Tibial artery (tissue), 4 donors: Measurements from ENCODE around the gene HTR3E.

Experiments
- DNase-seq, 2 donors: peaks; one replicate each; pipeline ENCODE4 v3.0.0-alpha.2; 2019
- H3K27ac ChIP-seq, 2 donors: fragments of 200-600 bp; sonication (generic) in 1 of 2; 1 replicate in 1 of 2; 2 replicates in 1 of 2; pipeline ENCODE4 v1.5.1; 2018 to 2019; ENCODE audit warnings: mild to moderate bottlenecking in 1 of 2
- H3K27me3 ChIP-seq, 2 donors: fragments of 200-600 bp; sonication (generic) in 1 of 2; one replicate each; pipeline versions ENCODE4 v1.5.1 to v1.6.0; 2016 to 2019
- H3K36me3 ChIP-seq, 3 donors: fragments of 200-600 bp; sonication (generic) in 2 of 3; one replicate each; pipeline ENCODE4 v1.5.1; 2016 to 2019; ENCODE audit warnings: mild to moderate bottlenecking in 2 of 3
- H3K4me1 ChIP-seq, 4 donors: fragments of 200-600 bp; sonication (generic) in 2 of 4; 1 replicate in 3 of 4; 2 replicates in 1 of 4; pipeline ENCODE4 v1.5.1; 2016 to 2019
- H3K4me3 ChIP-seq, 2 donors: fragments of 200-600 bp; sonication (generic) in 1 of 2; 1 replicate in 1 of 2; 2 replicates in 1 of 2; pipeline ENCODE4 v1.5.1; 2018 to 2019; ENCODE audit warnings: mild to moderate bottlenecking in 2 of 2
- H3K9me3 ChIP-seq, 3 donors: fragments of 200-600 bp; sonication (generic) in 1 of 3; one replicate each; pipeline ENCODE4 v1.5.1; 2016 to 2019
- intact Hi-C: fragments of 100-400 bp; cut with DNase I; formaldehyde crosslinking; loops from one replicate; pipeline ENCODE4 v1.15.0; 2023; ENCODE audit warnings: low total_unique reads
- TF ChIP-seq, protein P1 (sequence below), 2 experiments: fragments of 200-600 bp in 1 of 2; fragments of 450-650 bp in 1 of 2; IDR thresholded peaks; one replicate each; pipeline ENCODE4 v1.5.1; 2017 to 2019; ENCODE audit warnings: antibody characterized with exemption in 2 of 2, mild to moderate bottlenecking in 1 of 2, moderate library complexity in 1 of 2

HTR3E gene, protein sequence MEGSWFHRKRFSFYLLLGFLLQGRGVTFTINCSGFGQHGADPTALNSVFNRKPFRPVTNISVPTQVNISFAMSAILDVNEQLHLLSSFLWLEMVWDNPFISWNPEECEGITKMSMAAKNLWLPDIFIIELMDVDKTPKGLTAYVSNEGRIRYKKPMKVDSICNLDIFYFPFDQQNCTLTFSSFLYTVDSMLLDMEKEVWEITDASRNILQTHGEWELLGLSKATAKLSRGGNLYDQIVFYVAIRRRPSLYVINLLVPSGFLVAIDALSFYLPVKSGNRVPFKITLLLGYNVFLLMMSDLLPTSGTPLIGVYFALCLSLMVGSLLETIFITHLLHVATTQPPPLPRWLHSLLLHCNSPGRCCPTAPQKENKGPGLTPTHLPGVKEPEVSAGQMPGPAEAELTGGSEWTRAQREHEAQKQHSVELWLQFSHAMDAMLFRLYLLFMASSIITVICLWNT

DNA sequence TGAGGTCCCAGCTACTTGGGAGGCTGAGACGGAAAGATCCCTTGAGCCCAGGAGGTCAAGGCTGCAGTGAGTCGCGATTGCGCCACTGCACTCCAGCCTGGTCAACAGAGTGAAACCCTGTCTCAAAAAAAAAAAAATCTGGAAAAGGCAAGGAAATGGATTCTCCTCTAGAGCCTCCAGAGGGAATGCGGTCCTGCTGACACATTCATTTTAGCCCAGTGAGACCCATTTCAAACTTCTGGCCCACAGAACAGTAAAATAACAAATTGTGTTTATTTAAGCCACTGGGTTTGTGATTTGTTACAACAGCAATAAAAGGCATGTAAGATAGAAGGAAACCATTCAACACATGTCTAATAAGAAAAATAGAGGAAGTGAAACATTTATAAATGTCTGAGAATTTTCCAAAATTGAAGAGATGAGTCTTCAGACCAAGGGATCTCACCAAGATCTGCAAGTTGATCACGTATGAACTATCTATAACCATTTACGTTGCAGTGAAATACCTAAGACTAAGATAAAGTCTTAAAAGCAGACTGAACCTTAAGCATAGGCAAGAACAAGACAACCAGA lies at the start of gene HTR3E:
TSS of gene HTR3E (plus strand) at position 254 of the 573 bp plus-strand sequence. CDS start 466 bp downstream, outside the sequence.
- TF ChIP-seq, protein P1, sequence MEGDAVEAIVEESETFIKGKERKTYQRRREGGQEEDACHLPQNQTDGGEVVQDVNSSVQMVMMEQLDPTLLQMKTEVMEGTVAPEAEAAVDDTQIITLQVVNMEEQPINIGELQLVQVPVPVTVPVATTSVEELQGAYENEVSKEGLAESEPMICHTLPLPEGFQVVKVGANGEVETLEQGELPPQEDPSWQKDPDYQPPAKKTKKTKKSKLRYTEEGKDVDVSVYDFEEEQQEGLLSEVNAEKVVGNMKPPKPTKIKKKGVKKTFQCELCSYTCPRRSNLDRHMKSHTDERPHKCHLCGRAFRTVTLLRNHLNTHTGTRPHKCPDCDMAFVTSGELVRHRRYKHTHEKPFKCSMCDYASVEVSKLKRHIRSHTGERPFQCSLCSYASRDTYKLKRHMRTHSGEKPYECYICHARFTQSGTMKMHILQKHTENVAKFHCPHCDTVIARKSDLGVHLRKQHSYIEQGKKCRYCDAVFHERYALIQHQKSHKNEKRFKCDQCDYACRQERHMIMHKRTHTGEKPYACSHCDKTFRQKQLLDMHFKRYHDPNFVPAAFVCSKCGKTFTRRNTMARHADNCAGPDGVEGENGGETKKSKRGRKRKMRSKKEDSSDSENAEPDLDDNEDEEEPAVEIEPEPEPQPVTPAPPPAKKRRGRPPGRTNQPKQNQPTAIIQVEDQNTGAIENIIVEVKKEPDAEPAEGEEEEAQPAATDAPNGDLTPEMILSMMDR (IDR thresholded peaks at IDR 0.05) = no peak
- Histone ChIP-seq H3K27ac (no peak within 1 kb of the TSS), H3K36me3 (no peaks in the 10 kb centered on the region), H3K4me3 (no peak within 1 kb of the TSS), H3K4me1 (no peaks in the 10 kb centered on the region), H3K27me3 (peaks cover 0 to 10% of the 10 kb centered on the region in 2 donors), H3K9me3 (peaks cover 0 to 12% (median 0%) of the 10 kb centered on the region in 3 donors)
- intact Hi-C loops = no loop called here
- DNase-seq = no peak

DNA sequence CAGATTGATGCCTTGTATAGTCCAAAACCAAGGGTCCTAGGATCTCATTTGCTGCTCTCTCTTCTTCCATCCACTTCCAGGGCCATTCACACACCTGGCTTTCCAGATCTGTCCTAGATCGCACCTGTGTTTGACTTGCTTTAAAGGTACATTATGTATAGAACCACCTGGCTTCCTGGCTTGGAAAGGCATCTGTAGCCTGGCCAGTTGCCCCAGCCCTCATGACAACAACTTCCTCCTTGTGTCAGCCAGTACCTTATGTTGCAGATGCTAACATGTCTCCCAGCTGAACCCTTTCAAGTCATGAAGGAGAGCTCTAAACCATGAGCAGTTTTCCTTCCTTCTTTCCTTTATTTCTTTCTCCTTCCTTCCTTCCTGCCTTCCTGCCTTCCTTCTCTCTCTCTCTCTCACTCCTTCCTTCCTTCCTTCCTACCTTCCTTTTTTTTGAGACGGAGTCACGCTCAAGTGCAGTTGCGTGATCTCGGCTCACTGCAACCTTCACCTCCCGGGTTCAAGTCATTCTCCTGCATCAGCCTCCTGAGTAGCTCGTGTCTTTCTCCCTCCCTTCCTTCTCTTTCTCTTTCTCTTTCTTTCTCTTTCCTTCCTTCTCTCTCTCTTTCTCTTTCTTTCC lies 46.5 kb upstream of the HTR3E start:
- TF ChIP-seq, protein P1 (IDR thresholded peaks at IDR 0.05) = no peak
- intact Hi-C loops = no loop called here
- peaks cover 0 to 11% of the 10 kb centered on the region in 2 donors for H3K27me3 ChIP-seq

DNA sequence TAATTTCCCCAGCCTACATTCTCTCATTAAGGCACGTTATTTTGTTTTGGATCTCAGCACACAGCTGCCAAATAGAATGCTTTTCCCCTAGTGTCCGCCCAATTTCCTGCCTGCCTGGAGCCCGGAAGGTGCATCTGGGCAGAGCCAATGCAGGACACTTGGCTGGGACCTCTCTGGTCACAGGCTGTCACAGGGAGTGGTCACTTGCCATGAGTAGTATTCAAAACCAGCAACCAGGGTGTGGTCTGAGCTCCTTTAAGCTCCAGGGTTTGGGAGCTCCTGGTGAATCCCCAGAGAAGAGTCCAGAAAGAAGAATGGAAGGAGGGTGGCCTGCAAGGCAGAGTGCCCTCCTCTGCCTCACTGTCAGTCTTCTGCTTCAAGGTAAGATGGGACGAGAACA lies 44.1 kb upstream of the HTR3E start, which contains the start of gene HTR3C:
TSS of gene HTR3C (plus strand) at position 281 of the 400 bp plus-strand sequence. CDS start at position 315, 34 bp downstream.
- Histone ChIP-seq H3K27me3 (peaks cover 0 to 17% of the 10 kb centered on the region in 2 donors), H3K36me3 (no peaks in the 10 kb centered on the region), H3K9me3 (no peaks in the 10 kb centered on the region), H3K4me3 (no peak within 1 kb of the TSS), H3K4me1 (no peaks in the 10 kb centered on the region), H3K27ac (no peak within 1 kb of the TSS)
- peak in 1 of 2 donors; percentile 33 for DNase-seq
- TF ChIP-seq, protein P1 (IDR thresholded peaks at IDR 0.05) = no peak
- intact Hi-C loops = no loop called here

More for the DNA sequence above, 46.5 kb upstream of the HTR3E start:
- Histone ChIP-seq H3K27ac (no peak overlapping the region), H3K36me3 (no peaks in the 10 kb centered on the region), H3K4me1 (no peaks in the 10 kb centered on the region), H3K9me3 (no peaks in the 10 kb centered on the region), H3K4me3 (no peak overlapping the region)
- DNase-seq = peak in 1 of 2 donors; percentile 13

DNA sequence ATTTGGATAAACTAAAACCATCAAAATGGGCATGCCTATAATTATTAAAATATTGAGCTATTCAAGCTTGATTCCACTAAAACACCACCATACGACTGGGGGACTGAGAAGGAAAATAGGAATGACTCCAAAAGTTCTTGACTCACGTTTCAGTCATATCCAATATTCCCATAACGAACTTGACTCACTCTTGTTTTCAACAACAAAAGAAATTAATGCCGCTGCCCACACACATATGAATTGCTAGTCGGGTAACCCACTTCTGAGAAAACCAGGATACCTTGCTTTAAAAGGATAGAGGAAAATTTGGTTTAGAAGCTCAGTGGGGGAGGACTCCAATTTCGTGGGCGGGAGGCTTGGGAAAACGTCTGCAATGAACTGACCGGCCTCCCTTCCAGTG lies 38.8 kb upstream of the HTR3E start:
- no peak overlapping the region for H3K4me3 ChIP-seq
- TF ChIP-seq, protein P1 (IDR thresholded peaks at IDR 0.05) = no peak
- no peaks in the 10 kb centered on the region for H3K9me3 ChIP-seq
- no peaks in the 10 kb centered on the region for H3K36me3 ChIP-seq
- DNase-seq = no peak
- no peak overlapping the region for H3K27ac ChIP-seq
- H3K27me3 ChIP-seq = peaks cover 0 to 20% of the 10 kb centered on the region in 2 donors
- intact Hi-C loops = no loop called here
- H3K4me1 ChIP-seq = no peaks in the 10 kb centered on the region

DNA sequence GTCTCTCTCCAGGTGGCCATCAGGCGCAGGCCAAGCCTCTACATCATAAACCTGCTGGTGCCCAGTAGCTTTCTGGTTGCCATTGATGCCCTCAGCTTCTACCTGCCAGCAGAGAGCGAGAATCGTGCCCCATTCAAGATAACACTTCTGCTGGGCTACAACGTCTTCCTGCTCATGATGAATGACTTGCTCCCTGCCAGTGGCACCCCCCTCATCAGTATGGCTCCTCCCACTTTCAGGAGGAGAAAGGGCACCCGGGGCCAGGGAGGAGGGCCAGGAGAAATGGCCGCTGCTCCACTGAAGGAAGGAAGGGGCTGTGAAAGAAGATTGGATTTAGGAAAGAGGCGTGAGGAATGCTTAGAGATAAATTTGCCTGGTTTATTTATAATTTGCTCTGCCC lies 37.4 kb upstream of the HTR3E start:
- intact Hi-C loops = no loop called here
- no peak overlapping the region for H3K4me3 ChIP-seq
- H3K9me3 ChIP-seq = no peaks in the 10 kb centered on the region
- peaks cover 0 to 18% of the 10 kb centered on the region in 2 donors for H3K27me3 ChIP-seq
- no peak overlapping the region for H3K27ac ChIP-seq
- no peaks in the 10 kb centered on the region for H3K36me3 ChIP-seq
- no peaks in the 10 kb centered on the region for H3K4me1 ChIP-seq
- DNase-seq = no peak
- TF ChIP-seq, protein P1 (IDR thresholded peaks at IDR 0.05) = no peak
